Breast epithelium (tissue), 4 donors: Measurements from ENCODE around the gene FSIP1. TPM values are rescaled to one million over a fixed set of nuclear protein-coding genes. Genes with fewer than 3 reads are reported as not detected.

Experiments
- DNase-seq, 2 donors: peaks; one replicate each; pipeline ENCODE4 v3.0.0-alpha.2; 2019; ENCODE audit warnings: low spot score in 2 of 2
- H3K27ac ChIP-seq, 2 donors: fragments of 200-600 bp; sonication (generic) in 1 of 2; one replicate each; pipeline ENCODE4 v1.5.1; 2016 to 2019; ENCODE audit warnings: mild to moderate bottlenecking in 1 of 2
- H3K27me3 ChIP-seq, 2 donors: fragments of 200-600 bp; sonication (generic) in 1 of 2; one replicate each; pipeline versions ENCODE4 v1.5.1 to v1.6.0; 2017 to 2019; ENCODE audit warnings: control low read depth in 1 of 2, mild to moderate bottlenecking in 1 of 2
- H3K36me3 ChIP-seq: fragments of 200-600 bp; one replicate; pipeline ENCODE4 v1.5.1; 2019
- H3K4me1 ChIP-seq, 2 donors: fragments of 200-600 bp; sonication (generic); one replicate each; pipeline ENCODE4 v1.5.1; 2016 to 2019; ENCODE audit warnings: control low read depth in 1 of 2
- H3K4me3 ChIP-seq, 3 donors: fragments of 200-600 bp; sonication (generic); 1 replicate in 2 of 3; 2 replicates in 1 of 3; pipeline ENCODE4 v1.5.1; 2016 to 2019; ENCODE audit warnings: mild to moderate bottlenecking in 3 of 3, moderate library complexity in 2 of 3
- H3K9me3 ChIP-seq, 2 donors: fragments of 200-600 bp; sonication (generic) in 1 of 2; one replicate each; pipeline ENCODE4 v1.5.1; 2016 to 2019; ENCODE audit warnings: control low read depth in 1 of 2
- POLR2A ChIP-seq: fragments of 450-650 bp; IDR thresholded peaks from one replicate; pipeline ENCODE4 v1.6.1; 2016; ENCODE audit warnings: antibody characterized with exemption, mild to moderate bottlenecking, moderate library complexity
- POLR2AphosphoS5 ChIP-seq, 3 donors: sonication (generic); formaldehyde crosslinking; IDR thresholded peaks; one replicate each; pipeline ENCODE4 v1.6.1; 2017; ENCODE audit warnings: antibody characterized with exemption in 3 of 3
- intact Hi-C: fragments of 100-400 bp; cut with DNase I; formaldehyde crosslinking; loops from one replicate; pipeline ENCODE4 v1.15.1; 2023; ENCODE audit warnings: low total_unique reads
- total RNA-seq, 3 donors: library from RNA; depleted of rRNA; stranded (reverse); fragments of >200 nt; gene quantifications; one replicate each; pipeline ENCODE4 v1.1.0, GENCODE V29; 2016
- TF ChIP-seq, protein P1 (sequence below), 3 donors: fragments of 450-650 bp; IDR thresholded peaks; one replicate each; pipeline ENCODE4 v1.5.1; 2016 to 2017; ENCODE audit warnings: antibody characterized with exemption in 3 of 3, mild to moderate bottlenecking in 3 of 3, moderate library complexity in 3 of 3

FSIP1 gene
- total RNA-seq, 3 donors from 2014 or later: 0.32 to 23.3 (median 16.2) TPM

DNA sequence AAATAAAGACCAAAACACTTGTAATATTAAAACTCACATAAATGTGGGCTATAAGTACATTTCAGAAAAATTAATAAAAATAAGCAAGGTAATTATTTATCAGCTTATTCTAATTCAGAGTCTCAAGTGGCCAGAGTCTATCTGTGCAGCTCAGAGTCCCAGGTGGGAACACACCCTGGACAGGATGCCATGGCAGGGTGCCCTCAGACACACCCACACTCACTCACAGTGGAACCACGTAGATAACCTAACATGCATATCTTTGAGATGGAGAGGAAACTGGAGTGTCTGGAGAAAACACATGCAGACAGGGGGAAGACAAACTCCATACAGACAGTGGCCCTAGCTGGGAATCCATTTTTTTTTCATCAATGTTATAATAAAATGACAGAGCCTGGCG lies 37.2 kb downstream of the FSIP1 start:
- no peak overlapping the region for H3K4me3 ChIP-seq
- no peak for DNase-seq
- H3K36me3 ChIP-seq: no peaks in the 10 kb centered on the region
- no peaks in the 10 kb centered on the region for H3K4me1 ChIP-seq
- intact Hi-C loops: no loop called here
- TF ChIP-seq, protein P1, sequence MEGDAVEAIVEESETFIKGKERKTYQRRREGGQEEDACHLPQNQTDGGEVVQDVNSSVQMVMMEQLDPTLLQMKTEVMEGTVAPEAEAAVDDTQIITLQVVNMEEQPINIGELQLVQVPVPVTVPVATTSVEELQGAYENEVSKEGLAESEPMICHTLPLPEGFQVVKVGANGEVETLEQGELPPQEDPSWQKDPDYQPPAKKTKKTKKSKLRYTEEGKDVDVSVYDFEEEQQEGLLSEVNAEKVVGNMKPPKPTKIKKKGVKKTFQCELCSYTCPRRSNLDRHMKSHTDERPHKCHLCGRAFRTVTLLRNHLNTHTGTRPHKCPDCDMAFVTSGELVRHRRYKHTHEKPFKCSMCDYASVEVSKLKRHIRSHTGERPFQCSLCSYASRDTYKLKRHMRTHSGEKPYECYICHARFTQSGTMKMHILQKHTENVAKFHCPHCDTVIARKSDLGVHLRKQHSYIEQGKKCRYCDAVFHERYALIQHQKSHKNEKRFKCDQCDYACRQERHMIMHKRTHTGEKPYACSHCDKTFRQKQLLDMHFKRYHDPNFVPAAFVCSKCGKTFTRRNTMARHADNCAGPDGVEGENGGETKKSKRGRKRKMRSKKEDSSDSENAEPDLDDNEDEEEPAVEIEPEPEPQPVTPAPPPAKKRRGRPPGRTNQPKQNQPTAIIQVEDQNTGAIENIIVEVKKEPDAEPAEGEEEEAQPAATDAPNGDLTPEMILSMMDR (IDR thresholded peaks at IDR 0.05): no peak
- TF ChIP-seq POLR2AphosphoS5 (IDR thresholded peaks at IDR 0.05) (no peak), POLR2A (no peak)
- H3K27ac ChIP-seq: no peak overlapping the region
- H3K9me3 ChIP-seq: no peaks in the 10 kb centered on the region
- H3K27me3 ChIP-seq: no peaks in the 10 kb centered on the region

DNA sequence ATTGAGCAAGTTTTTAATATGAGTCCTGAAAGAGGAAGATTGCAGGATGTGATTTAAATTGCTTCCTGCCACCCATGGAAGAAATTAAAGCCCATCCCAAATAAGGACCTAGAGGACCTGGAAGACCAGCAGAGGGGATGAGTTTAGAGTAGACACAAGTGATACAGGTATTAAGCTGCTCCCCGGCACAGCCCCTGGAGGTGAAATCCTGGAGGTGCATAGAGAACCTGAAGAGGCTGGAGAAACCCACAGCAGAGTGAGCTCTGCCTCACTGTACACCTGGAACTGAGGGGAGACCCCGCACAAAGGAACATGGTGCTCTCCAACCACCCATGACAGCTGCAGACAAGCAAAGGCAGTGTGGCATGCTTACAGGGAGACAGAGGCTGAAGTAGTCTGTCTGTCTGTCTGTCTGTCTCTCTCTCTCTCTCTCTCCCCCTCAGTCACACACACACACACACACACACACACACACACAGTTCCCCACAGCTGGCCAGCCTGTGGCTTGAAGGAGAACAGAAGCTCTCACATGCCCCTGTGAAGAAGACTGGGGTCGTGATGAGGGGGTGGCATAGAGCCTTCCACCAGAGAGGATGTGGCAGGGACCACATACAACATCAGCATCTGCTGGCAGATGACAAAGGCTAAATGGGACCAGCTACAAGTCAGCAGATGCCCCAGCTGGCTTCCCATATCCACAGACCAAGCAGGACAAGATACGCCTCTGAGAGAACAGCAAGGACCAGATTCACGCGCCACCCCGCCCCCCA lies 38.1 kb downstream of the FSIP1 start:
- H3K27ac ChIP-seq: no peak overlapping the region
- no peak overlapping the region for H3K4me3 ChIP-seq
- H3K36me3 ChIP-seq: no peaks in the 10 kb centered on the region
- intact Hi-C loops: no loop called here
- H3K9me3 ChIP-seq: no peaks in the 10 kb centered on the region
- TF ChIP-seq POLR2A: no peak
- no peak for TF ChIP-seq POLR2AphosphoS5 (IDR thresholded peaks at IDR 0.05)
- TF ChIP-seq, protein P1 (IDR thresholded peaks at IDR 0.05): no peak
- H3K4me1 ChIP-seq: no peaks in the 10 kb centered on the region
- DNase-seq: no peak
- no peaks in the 10 kb centered on the region for H3K27me3 ChIP-seq

GRCh38 chr15:39743611-39744010 lies 39.0 kb downstream of the FSIP1 start:
- Histone ChIP-seq H3K4me1 (no peaks in the 10 kb centered on the region), H3K27ac (no peak overlapping the region), H3K36me3 (no peaks in the 10 kb centered on the region), H3K27me3 (no peaks in the 10 kb centered on the region), H3K9me3 (no peaks in the 10 kb centered on the region), H3K4me3 (no peak overlapping the region)
- no peak for TF ChIP-seq POLR2AphosphoS5 (IDR thresholded peaks at IDR 0.05)
- TF ChIP-seq, protein P1 (IDR thresholded peaks at IDR 0.05): no peak
- no peak for TF ChIP-seq POLR2A
- intact Hi-C loops: no loop called here
- no peak for DNase-seq

- intact Hi-C loops: no loop called here
- H3K4me1 ChIP-seq: no peaks in the 10 kb centered on the region
- no peaks in the 10 kb centered on the region for H3K9me3 ChIP-seq
- TF ChIP-seq, protein P1 (IDR thresholded peaks at IDR 0.05): no peak
- TF ChIP-seq POLR2A (no peak), POLR2AphosphoS5 (IDR thresholded peaks at IDR 0.05) (no peak)
- H3K4me3 ChIP-seq: no peak overlapping the region
- H3K27ac ChIP-seq: no peak overlapping the region
- H3K36me3 ChIP-seq: no peaks in the 10 kb centered on the region
- no peaks in the 10 kb centered on the region for H3K27me3 ChIP-seq
- DNase-seq: no peak
Observed at GRCh38 chr15:39741258-39741657, 41.4 kb downstream of the FSIP1 start.

DNA sequence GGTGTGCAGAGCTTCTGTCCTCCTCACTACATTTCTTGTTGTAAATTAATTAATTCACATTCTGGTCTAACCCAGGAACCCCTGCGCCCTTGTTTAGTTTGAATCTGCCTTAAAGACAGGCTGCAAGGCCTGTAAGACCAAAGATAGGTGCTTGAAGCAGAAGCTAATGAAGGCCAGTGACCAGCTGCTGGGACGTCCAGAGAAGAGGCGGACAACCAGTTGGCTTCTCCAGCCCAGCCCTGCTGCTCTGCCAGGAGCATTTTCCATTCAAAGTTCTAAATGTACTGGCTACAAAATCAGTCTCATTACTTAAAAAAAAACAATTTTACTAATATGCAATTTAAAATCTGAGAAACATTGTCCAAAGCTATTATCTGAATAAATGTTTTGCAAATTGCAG lies 43.6 kb downstream of the FSIP1 start:
- Histone ChIP-seq H3K27ac (no peak overlapping the region), H3K9me3 (no peaks in the 10 kb centered on the region), H3K36me3 (no peaks in the 10 kb centered on the region), H3K27me3 (no peaks in the 10 kb centered on the region), H3K4me1 (no peaks in the 10 kb centered on the region), H3K4me3 (no peak overlapping the region)
- no peak for TF ChIP-seq POLR2A
- TF ChIP-seq, protein P1 (IDR thresholded peaks at IDR 0.05): no peak
- no peak for TF ChIP-seq POLR2AphosphoS5 (IDR thresholded peaks at IDR 0.05)
- intact Hi-C loops: no loop called here
- DNase-seq: no peak
